GM21381 (cell line): ENCODE measurements around the gene CMIP.
"Not testable (repeated sequence)": the region's sequence is repeated elsewhere in the genome, so short reads cannot be mapped to it uniquely, and the experiment has no call there.

Experiments
- ATAC-seq: cut with Tn5 transposase; IDR thresholded peaks from one replicate; pipeline ENCODE4 v1.9.1; 2021; ENCODE audit warnings: mild to moderate bottlenecking, moderate library complexity; ENCODE audit not compliant: unreplicated experiment

The CMIP gene

GRCh38 chr16:81730090-81731051 lies 285.8 kb downstream of the CMIP start:
- ATAC-seq: peak; percentile 78

- ATAC-seq: no peak
Observed at GRCh38 chr16:81731649-81732048, 287.0 kb downstream of the CMIP start.

GRCh38 chr16:81732699-81733098 lies 288.1 kb downstream of the CMIP start:
- no peak for ATAC-seq

GRCh38 chr16:81733295-81733694 lies 288.7 kb downstream of the CMIP start:
- ATAC-seq: no peak

- no peak for ATAC-seq
Observed at GRCh38 chr16:81734632-81735434, 290.2 kb downstream of the CMIP start.

GRCh38 chr16:81737885-81738536 lies 293.4 kb downstream of the CMIP start:
- ATAC-seq: peak; percentile 53

- peak; percentile 28 for ATAC-seq
Observed at GRCh38 chr16:81738783-81739496, 294.3 kb downstream of the CMIP start.

GRCh38 chr16:81739503-81739902 lies 294.9 kb downstream of the CMIP start:
- no peak for ATAC-seq

GRCh38 chr16:81740169-81740568 lies 295.6 kb downstream of the CMIP start:
- peak; percentile 71 for ATAC-seq

- not testable (repeated sequence) for ATAC-seq
Observed at GRCh38 chr16:81741430-81741770, 296.8 kb downstream of the CMIP start.

- no peak for ATAC-seq
Observed at GRCh38 chr16:81744385-81744784, 299.8 kb downstream of the CMIP start.

- no peak for ATAC-seq
Observed at GRCh38 chr16:81744911-81745310, 300.3 kb downstream of the CMIP start.

- peak; percentile 76 for ATAC-seq
Observed at GRCh38 chr16:81745704-81746558, 301.3 kb downstream of the CMIP start.

GRCh38 chr16:81746566-81746965 lies 302.0 kb downstream of the CMIP start:
- ATAC-seq: no peak

GRCh38 chr16:81748476-81749198 lies 304.0 kb downstream of the CMIP start:
- no peak for ATAC-seq

GRCh38 chr16:81752225-81752875 lies 307.7 kb downstream of the CMIP start:
- ATAC-seq: peak; percentile 94

- no peak for ATAC-seq
Observed at GRCh38 chr16:81752876-81753227, 308.2 kb downstream of the CMIP start.

- ATAC-seq: no peak
Observed at GRCh38 chr16:81754858-81755257, 310.2 kb downstream of the CMIP start.
